ENCODE measurements around the gene SLC38A9. TPM values are rescaled to one million over a fixed set of nuclear protein-coding genes. Genes with fewer than 3 reads are reported as not detected.

The SLC38A9 gene
- total RNA-seq, 4 donors from 2014 or later: 13.2 to 26.2 (median 20.1) TPM

GRCh38 chr5:55694152-55694830, 17.8 kb downstream of the SLC38A9 start:
- no peak for TF ChIP-seq CTCF (IDR thresholded peaks at IDR 0.05)
- ATAC-seq (ENCODE audit: low FRiP score): no peak
- no peak for DNase-seq (ENCODE audit: low spot score)

GRCh38 chr5:55692509-55692908, 19.6 kb downstream of the SLC38A9 start:
- no peak for TF ChIP-seq CTCF (IDR thresholded peaks at IDR 0.05)
- ATAC-seq (ENCODE audit: low FRiP score) (no peak), DNase-seq (ENCODE audit: low spot score) (no peak)

- DNase-seq (ENCODE audit: low spot score) (no peak), ATAC-seq (ENCODE audit: low FRiP score) (no peak)
- TF ChIP-seq CTCF (IDR thresholded peaks at IDR 0.05): no peak
Observed at GRCh38 chr5:55692106-55692417, 20.1 kb downstream of the SLC38A9 start.

- ATAC-seq (ENCODE audit: low FRiP score): peak; percentile 44
- TF ChIP-seq CTCF (IDR thresholded peaks at IDR 0.05): peak in 1 of 3 donors; percentile 30
- DNase-seq (ENCODE audit: low spot score): no peak
Observed at GRCh38 chr5:55691265-55692105, 20.6 kb downstream of the SLC38A9 start.

- no peak for DNase-seq (ENCODE audit: low spot score)
- no peak for ATAC-seq (ENCODE audit: low FRiP score)
- TF ChIP-seq CTCF (IDR thresholded peaks at IDR 0.05): no peak
Observed at GRCh38 chr5:55682071-55682470, 30.1 kb downstream of the SLC38A9 start.

GRCh38 chr5:55681301-55681700, 30.8 kb downstream of the SLC38A9 start:
- no peak for ATAC-seq (ENCODE audit: low FRiP score)
- no peak for TF ChIP-seq CTCF (IDR thresholded peaks at IDR 0.05)

GRCh38 chr5:55680353-55680752, 31.8 kb downstream of the SLC38A9 start:
- DNase-seq (ENCODE audit: low spot score) (no peak), ATAC-seq (ENCODE audit: low FRiP score) (no peak)
- no peak for TF ChIP-seq CTCF (IDR thresholded peaks at IDR 0.05)

More at GRCh38 chr5:55681301-55681700, 30.8 kb downstream of the SLC38A9 start:
- DNase-seq (ENCODE audit: low spot score): no peak
